ENCODE results near the gene EPHA10. TPM values are rescaled to one million over a fixed set of nuclear protein-coding genes. Genes with fewer than 3 reads are reported as not detected.
"Not testable (repeated sequence)": the region's sequence is repeated elsewhere in the genome, so short reads cannot be mapped to it uniquely, and the experiment has no call there.

EPHA10 gene
- total RNA-seq, 2 experiments from 2014 or later: 0.48 to 0.92 TPM

- H3K4me1 Mint-ChIP-seq (ENCODE audit: low read depth): peaks cover 19% of the 10 kb centered on the region
- peaks cover 15% of the 10 kb centered on the region for H3K36me3 Mint-ChIP-seq
- ChIA-PET CTCF (no interaction called here), POLR2A (no interaction called here)
- H3K27ac Mint-ChIP-seq: no peak overlapping the region
- intact Hi-C loops (cut with micrococcal nuclease): no loop called here
- H3K4me3 Mint-ChIP-seq: peak overlapping the region; percentile 59
- DNase-seq: peak; percentile 64
- peaks cover 21% of the 10 kb centered on the region for H3K27me3 Mint-ChIP-seq
- H3K9me3 Mint-ChIP-seq: no peaks in the 10 kb centered on the region
Measured at GRCh38 chr1:37795340-37796125, 30.6 kb upstream of the EPHA10 start.

DNA sequence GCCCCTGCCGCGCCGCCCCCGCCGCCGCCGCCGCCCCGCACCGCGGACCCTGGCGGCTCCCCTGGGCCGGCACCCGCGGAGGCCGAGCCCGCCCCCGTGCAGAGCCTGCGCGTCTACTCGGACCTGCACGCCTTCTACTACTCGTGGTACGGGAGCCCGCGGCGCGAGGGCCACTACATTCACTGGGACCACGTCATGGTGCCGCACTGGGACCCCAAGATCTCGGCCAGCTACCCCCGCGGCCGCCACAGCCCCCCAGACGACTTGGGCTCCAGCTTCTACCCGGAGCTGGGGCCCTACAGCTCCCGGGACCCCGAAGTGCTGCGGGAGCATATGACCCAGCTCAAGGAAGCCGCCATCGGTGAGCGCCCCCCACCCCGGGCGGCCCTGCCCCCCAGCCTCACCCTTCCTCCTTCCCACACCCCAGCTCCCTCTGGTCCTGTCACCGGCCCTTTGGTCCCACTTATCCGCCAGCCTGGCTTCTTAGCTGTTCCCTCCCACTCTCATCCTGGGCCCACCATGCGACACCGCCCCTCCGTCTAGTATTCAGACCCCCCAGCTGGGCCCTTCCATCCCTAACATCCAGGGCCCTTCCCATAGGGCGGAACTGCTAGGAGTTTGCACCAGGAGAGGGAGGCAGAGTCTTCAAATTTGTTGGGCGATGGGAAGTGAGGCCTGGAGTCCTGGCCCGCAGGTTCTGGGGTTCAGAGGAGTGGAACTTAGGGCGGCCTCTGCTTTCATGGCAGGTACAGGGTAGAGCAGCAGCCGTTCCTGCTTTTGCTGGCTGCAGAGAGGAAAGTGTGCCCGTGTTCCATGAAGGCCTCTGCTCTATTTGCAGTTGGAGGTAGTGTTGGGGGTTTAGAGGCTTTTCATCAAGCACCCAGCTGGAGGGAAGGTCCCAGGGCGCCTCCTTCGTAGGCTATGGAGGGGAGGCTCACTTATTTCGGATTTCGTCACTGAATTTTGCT is 29.7 kb upstream of the EPHA10 start:
- no peak overlapping the region for H3K27ac Mint-ChIP-seq
- H3K9me3 Mint-ChIP-seq: no peaks in the 10 kb centered on the region
- CTCF ChIA-PET: no interaction called here
- H3K4me3 Mint-ChIP-seq: peak overlapping the region; percentile 59
- H3K27me3 Mint-ChIP-seq: peaks cover 23% of the 10 kb centered on the region
- POLR2A ChIA-PET: interaction anchor here (1.0 kb wide), 1 partner anchor 64 kb away, joined by 3 read pairs; the partner anchor contains the start of gene MTF1
- intact Hi-C loops (cut with micrococcal nuclease): no loop called here
- peaks cover 19% of the 10 kb centered on the region for H3K4me1 Mint-ChIP-seq (ENCODE audit: low read depth)
- no peak for DNase-seq
- H3K36me3 Mint-ChIP-seq: peaks cover 6% of the 10 kb centered on the region

DNA sequence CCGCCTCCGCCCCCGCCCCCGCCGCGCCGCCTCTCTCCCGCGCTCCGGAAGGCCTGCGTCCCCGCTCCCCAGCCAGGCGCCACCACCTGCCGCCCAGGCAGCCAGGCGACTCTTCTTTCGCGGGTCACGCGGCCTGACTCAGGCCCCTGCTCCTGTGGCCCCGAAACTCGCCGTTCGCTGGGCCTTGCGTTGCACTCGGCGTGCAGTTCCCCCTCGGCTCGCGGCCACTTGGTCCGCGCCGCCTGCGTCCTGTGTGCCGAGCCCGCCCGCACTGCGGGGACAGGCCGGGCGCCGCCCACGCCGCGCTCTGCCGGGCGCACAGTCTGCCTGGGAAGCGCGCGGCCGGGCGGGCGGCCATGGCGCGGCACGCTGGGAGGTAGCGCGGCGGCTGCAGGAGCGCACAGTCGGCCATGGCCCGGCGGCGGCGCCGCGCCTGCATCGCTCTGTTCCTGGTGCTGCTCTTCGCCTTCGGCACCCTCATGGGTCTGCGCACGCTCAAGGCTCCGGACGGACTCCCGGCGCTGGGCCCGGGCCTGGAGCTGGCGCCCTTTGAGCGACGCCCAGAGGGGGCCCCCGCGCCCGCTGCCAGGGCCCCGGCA is 29.0 kb upstream of the EPHA10 start, which contains the start of gene MANEAL:
Gene MANEAL, plus strand, starts transcription at position 75 of the 599 bp plus-strand sequence. Its CDS starts 336 bp downstream, at position 411.
- DNase-seq: peak; percentile 49
- H3K36me3 Mint-ChIP-seq: no peaks in the 10 kb centered on the region
- intact Hi-C loops (cut with micrococcal nuclease): no loop called here
- H3K27ac Mint-ChIP-seq: no peak within 1 kb of the TSS
- no peaks in the 10 kb centered on the region for H3K9me3 Mint-ChIP-seq
- H3K4me1 Mint-ChIP-seq (ENCODE audit: low read depth): peaks cover 19% of the 10 kb centered on the region
- peaks cover 23% of the 10 kb centered on the region for H3K27me3 Mint-ChIP-seq
- peak within 1 kb of the TSS; percentile 59 for H3K4me3 Mint-ChIP-seq
- POLR2A ChIA-PET: interaction anchor here (1.0 kb wide), 1 partner anchor 65 kb away, joined by 3 read pairs; the partner anchor contains the start of gene MTF1
- CTCF ChIA-PET: no interaction called here

DNA sequence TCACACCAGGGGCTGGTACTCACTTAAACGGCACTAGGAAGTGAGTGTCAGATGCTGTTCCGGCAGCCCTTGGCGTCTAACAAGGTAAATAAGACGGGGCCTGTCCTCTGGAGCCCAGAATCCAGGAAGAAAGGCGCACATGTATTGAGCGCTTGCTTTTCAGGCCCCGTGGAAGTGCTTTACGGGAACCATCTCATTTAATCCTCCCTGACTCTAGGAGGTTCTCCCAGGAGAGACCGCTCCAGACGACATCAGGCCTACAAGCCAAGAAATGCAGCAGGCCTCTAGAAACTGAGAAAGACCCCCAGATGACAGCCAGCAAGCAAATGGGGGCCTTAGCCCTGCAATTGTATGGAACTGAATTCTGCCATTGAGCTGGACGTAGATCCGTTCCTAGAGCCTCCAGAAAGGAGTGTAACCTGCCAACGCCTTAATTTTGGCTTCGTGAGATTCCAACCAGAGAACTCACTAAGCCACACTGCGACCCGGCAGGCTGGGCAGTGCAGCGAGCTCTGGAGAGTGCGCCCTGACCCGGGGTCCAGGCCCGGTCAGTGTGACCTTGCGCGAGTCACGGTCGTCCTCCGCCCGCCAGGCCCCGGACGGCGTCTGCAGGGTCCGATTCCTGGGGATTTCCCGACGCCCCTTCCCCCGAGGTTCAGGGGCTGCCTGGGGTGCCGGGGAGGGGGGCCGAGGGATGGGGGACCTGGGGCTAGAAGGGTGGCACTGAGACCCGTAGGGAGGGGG is 28.2 kb upstream of the EPHA10 start:
- POLR2A ChIA-PET: no interaction called here
- Mint-ChIP-seq H3K27ac (no peak overlapping the region), H3K4me3 (no peak overlapping the region), H3K9me3 (no peaks in the 10 kb centered on the region), H3K36me3 (no peaks in the 10 kb centered on the region), H3K27me3 (peaks cover 26% of the 10 kb centered on the region), H3K4me1 (ENCODE audit: low read depth) (peaks cover 19% of the 10 kb centered on the region)
- CTCF ChIA-PET: no interaction called here
- intact Hi-C loops (cut with micrococcal nuclease): no loop called here
- no peak for DNase-seq

GRCh38 chr1:37782491-37782890 is 17.6 kb upstream of the EPHA10 start:
- CTCF ChIA-PET: no interaction called here
- intact Hi-C loops (cut with micrococcal nuclease): no loop called here
- Mint-ChIP-seq H3K27ac (no peak overlapping the region), H3K36me3 (no peaks in the 10 kb centered on the region), H3K27me3 (peaks cover 11% of the 10 kb centered on the region), H3K4me3 (no peak overlapping the region), H3K4me1 (ENCODE audit: low read depth) (peaks cover under 1% of the 10 kb centered on the region), H3K9me3 (no peaks in the 10 kb centered on the region)
- no peak for DNase-seq
- POLR2A ChIA-PET: no interaction called here

- Mint-ChIP-seq H3K36me3 (no peaks in the 10 kb centered on the region), H3K4me1 (ENCODE audit: low read depth) (peaks cover 10% of the 10 kb centered on the region), H3K4me3 (no peak overlapping the region), H3K27ac (no peak overlapping the region), H3K9me3 (no peaks in the 10 kb centered on the region), H3K27me3 (peaks cover 4% of the 10 kb centered on the region)
- DNase-seq: no peak
- intact Hi-C loops (cut with micrococcal nuclease): no loop called here
- ChIA-PET POLR2A (interaction anchor here (0.6 kb wide), 1 partner anchor 72 kb away, joined by 3 read pairs; no protein-coding TSS in a partner anchor), CTCF (interaction anchor here (0.9 kb wide), 1 partner anchor 176 kb away, joined by 3 read pairs; no protein-coding TSS in a partner anchor)
Measured at GRCh38 chr1:37778654-37779053, 13.7 kb upstream of the EPHA10 start.

- peaks cover 10% of the 10 kb centered on the region for H3K4me1 Mint-ChIP-seq (ENCODE audit: low read depth)
- POLR2A ChIA-PET: interaction anchor here (1.2 kb wide), 1 partner anchor 22 kb away, joined by 3 read pairs; no protein-coding TSS in a partner anchor
Measured at GRCh38 chr1:37776946-37777516, 12.1 kb upstream of the EPHA10 start.

GRCh38 chr1:37771440-37771839 is 6.5 kb upstream of the EPHA10 start:
- H3K36me3 Mint-ChIP-seq; H3K4me3 Mint-ChIP-seq; intact Hi-C loops (cut with micrococcal nuclease); H3K27ac Mint-ChIP-seq; H3K9me3 Mint-ChIP-seq; POLR2A ChIA-PET; DNase-seq; H3K4me1 Mint-ChIP-seq (ENCODE audit: low read depth): not testable (repeated sequence)
- CTCF ChIA-PET: interaction anchor here (1.5 kb wide), 1 partner anchor 80 kb away, joined by 4 read pairs; the partner anchor contains the start of gene CDCA8
- peaks cover 32% of the 10 kb centered on the region for H3K27me3 Mint-ChIP-seq

More at GRCh38 chr1:37776946-37777516, 12.1 kb upstream of the EPHA10 start:
- Mint-ChIP-seq H3K4me3 (no peak overlapping the region), H3K27ac (no peak overlapping the region), H3K27me3 (peaks cover 7% of the 10 kb centered on the region), H3K9me3 (no peaks in the 10 kb centered on the region), H3K36me3 (no peaks in the 10 kb centered on the region)
- CTCF ChIA-PET: interaction anchor here (0.9 kb wide), 1 partner anchor 76 kb away, joined by 3 read pairs; no protein-coding TSS in a partner anchor
- DNase-seq: peak; percentile 44
- intact Hi-C loops (cut with micrococcal nuclease): no loop called here

DNA sequence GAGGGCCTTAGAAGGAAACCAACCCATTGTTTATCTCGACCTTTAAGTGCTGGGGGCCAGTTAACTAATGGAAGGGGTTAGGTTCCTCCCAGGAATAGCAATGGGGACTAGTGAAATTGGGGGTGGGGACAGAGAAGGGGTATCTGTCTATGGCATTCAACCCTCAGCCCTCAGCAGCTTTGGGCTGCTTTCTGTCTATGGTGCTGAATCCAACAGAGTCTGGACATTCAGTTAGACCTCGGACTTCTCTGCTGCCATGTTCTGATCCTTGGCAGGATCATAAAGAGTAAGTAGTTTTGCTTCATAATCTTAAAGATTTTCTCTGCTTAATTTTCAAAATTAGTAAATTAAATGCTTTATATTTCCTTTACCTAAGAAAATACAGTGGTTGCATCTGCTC is 2.6 kb upstream of the EPHA10 start:
- Mint-ChIP-seq H3K4me3 (no peak overlapping the region), H3K27ac (no peak overlapping the region), H3K36me3 (no peaks in the 10 kb centered on the region), H3K27me3 (peaks cover 62% of the 10 kb centered on the region), H3K9me3 (no peaks in the 10 kb centered on the region), H3K4me1 (ENCODE audit: low read depth) (peaks cover 19% of the 10 kb centered on the region)
- intact Hi-C loops (cut with micrococcal nuclease): no loop called here
- ChIA-PET POLR2A (no interaction called here), CTCF (no interaction called here)
- no peak for DNase-seq

GRCh38 chr1:37765916-37766664 is 1.2 kb upstream of the EPHA10 start:
- DNase-seq: peak; percentile 58
- POLR2A ChIA-PET: no interaction called here
- Mint-ChIP-seq H3K36me3 (no peaks in the 10 kb centered on the region), H3K27ac (no peak overlapping the region), H3K4me1 (ENCODE audit: low read depth) (peaks cover 19% of the 10 kb centered on the region), H3K27me3 (peaks cover 72% of the 10 kb centered on the region), H3K9me3 (no peaks in the 10 kb centered on the region), H3K4me3 (no peak overlapping the region)
- intact Hi-C loops (cut with micrococcal nuclease): no loop called here
- CTCF ChIA-PET: interaction anchor here (0.7 to 1.3 kb wide), 5 partner anchors 11 to 251 kb away, joined by 3 read pairs; partner anchors contain the start of gene MEAF6
